GM23338 (cell line): Measurements from ENCODE around the gene ATP8A1. TPM values are rescaled to one million over a fixed set of nuclear protein-coding genes. Genes with fewer than 3 reads are reported as not detected.

ENCODE experiments used
- ATAC-seq: fragments of 200-7000 bp; cut with Tn5 transposase; 3 replicates; pipeline ENCODE4 v1.9.1; 2020
- DNase-seq: peaks from one replicate; pipeline ENCODE4 v3.0.0-alpha.2; 2015; ENCODE audit warnings: low spot score
- H2AFZ ChIP-seq: fragments of 200-600 bp; sonication (generic); 2 replicates; pipeline ENCODE4 v1.8.0; 2016; ENCODE audit warnings: antibody characterized with exemption, mild to moderate bottlenecking, moderate library complexity
- H3F3A ChIP-seq: fragments of 200-600 bp; sonication (generic); replicated peaks from 2 replicates; pipeline ENCODE4 v1.8.0; 2017; ENCODE audit warnings: antibody characterized with exemption, mixed run types, low read depth
- H3K27ac ChIP-seq: fragments of 200-600 bp; sonication (generic); 2 replicates; pipeline ENCODE4 v1.6.1; 2016; ENCODE audit warnings: low read depth
- H3K27me3 ChIP-seq: fragments of 200-600 bp; sonication (generic); 2 replicates; pipeline ENCODE4 v1.8.0; 2016; ENCODE audit warnings: mild to moderate bottlenecking, mixed run types, moderate library complexity; ENCODE audit not compliant: insufficient read depth
- H3K36me3 ChIP-seq: fragments of 200-600 bp; sonication (generic); 2 replicates; pipeline ENCODE4 v1.8.0; 2016; ENCODE audit warnings: mild to moderate bottlenecking; ENCODE audit not compliant: insufficient read depth
- H3K4me1 ChIP-seq: fragments of 200-600 bp; sonication (generic); 2 replicates; pipeline ENCODE4 v1.8.0; 2016; ENCODE audit warnings: mild to moderate bottlenecking, moderate library complexity; ENCODE audit not compliant: insufficient read depth
- H3K4me2 ChIP-seq: fragments of 200-600 bp; sonication (generic); 2 replicates; pipeline ENCODE4 v1.7.1; 2017; ENCODE audit warnings: mixed run types
- H3K4me3 ChIP-seq: fragments of 200-600 bp; sonication (generic); 2 replicates; pipeline ENCODE4 v1.6.1; 2016; ENCODE audit warnings: mixed run types
- H3K79me2 ChIP-seq: fragments of 200-600 bp; sonication (generic); replicated peaks from 2 replicates; pipeline ENCODE4 v1.8.0; 2017; ENCODE audit warnings: mild to moderate bottlenecking; ENCODE audit not compliant: insufficient read depth
- H3K9me2 ChIP-seq: fragments of 200-600 bp; sonication (generic); 2 replicates; pipeline ENCODE4 v1.8.0; 2017; ENCODE audit not compliant: insufficient read depth
- H4K20me1 ChIP-seq: fragments of 200-600 bp; sonication (generic); replicated peaks from 2 replicates; pipeline ENCODE4 v1.8.0; 2017; ENCODE audit warnings: mild to moderate bottlenecking; ENCODE audit not compliant: insufficient read depth
- H3K27ac Mint-ChIP-seq: 2 replicates; pipeline ENCODE4 v1.8.0; 2020; ENCODE audit warnings: inconsistent platforms, mild to moderate bottlenecking, moderate library complexity, mixed read lengths
- H3K27me3 Mint-ChIP-seq: 3 replicates; pipeline ENCODE4 v1.8.0; 2022; ENCODE audit warnings: low read depth, mild to moderate bottlenecking, moderate library complexity, mixed read lengths, inconsistent platforms; ENCODE audit not compliant: insufficient read depth, poor library complexity
- H3K36me3 Mint-ChIP-seq: 3 replicates; pipeline ENCODE4 v1.8.0; 2021; ENCODE audit warnings: low read depth, mild to moderate bottlenecking, inconsistent platforms, moderate library complexity, mixed read lengths
- H3K4me1 Mint-ChIP-seq: 3 replicates; pipeline ENCODE4 v1.8.0; 2020; ENCODE audit warnings: mild to moderate bottlenecking, inconsistent platforms, mixed read lengths
- H3K4me3 Mint-ChIP-seq: 3 replicates; pipeline ENCODE4 v1.8.0; 2021; ENCODE audit warnings: moderate library complexity, mild to moderate bottlenecking, inconsistent platforms, mixed read lengths
- H3K9me3 Mint-ChIP-seq: 3 replicates; pipeline ENCODE4 v1.8.0; 2020; ENCODE audit warnings: moderate library complexity, mild to moderate bottlenecking, inconsistent platforms, mixed read lengths
- CREB1 ChIP-seq: fragments of 250-450 bp; sonication (Bioruptor Pico); IDR thresholded peaks from 2 replicates; pipeline ENCODE4 v1.5.0; 2020; ENCODE audit warnings: low read depth, mild to moderate bottlenecking, moderate library complexity
- CTCF ChIP-seq, 2 experiments: fragments of 200-600 bp in 1 of 2; sonication (generic) in 1 of 2; conservative IDR thresholded peaks; 2 replicates each; pipeline versions ENCODE4 v1.5.1 to v1.6.1; 2016 to 2017; ENCODE audit warnings: antibody characterized with exemption in 2 of 2, low read depth in 2 of 2, mild to moderate bottlenecking in 2 of 2, moderate library complexity in 1 of 2
- ETS1 ChIP-seq: IDR thresholded peaks from 2 replicates; pipeline ENCODE4 v1.6.1; 2016; ENCODE audit warnings: antibody characterized with exemption
- EZH2 ChIP-seq: fragments of 200-600 bp; sonication (generic); IDR thresholded peaks from one replicate; pipeline ENCODE4 v1.8.0; 2017; ENCODE audit warnings: antibody characterized with exemption, mild to moderate bottlenecking, low read depth; ENCODE audit not compliant: unreplicated experiment
- EZH2phosphoT487 ChIP-seq: fragments of 200-600 bp; sonication (generic); IDR thresholded peaks from one replicate; pipeline ENCODE4 v1.8.1; 2018; ENCODE audit warnings: antibody characterized with exemption; ENCODE audit not compliant: unreplicated experiment
- JUNB ChIP-seq: IDR thresholded peaks from one replicate; pipeline ENCODE4 v1.6.1; 2016; ENCODE audit warnings: antibody characterized with exemption; ENCODE audit not compliant: unreplicated experiment
- NANOG ChIP-seq: IDR thresholded peaks from 2 replicates; pipeline ENCODE4 v1.6.1; 2016; ENCODE audit warnings: antibody characterized with exemption, borderline replicate concordance
- POLR2AphosphoS5 ChIP-seq: IDR thresholded peaks from 2 replicates; pipeline ENCODE4 v1.6.1; 2016; ENCODE audit warnings: antibody characterized with exemption, low read depth
- REST ChIP-seq: IDR thresholded peaks from one replicate; pipeline ENCODE4 v1.6.1; 2018; ENCODE audit warnings: antibody characterized with exemption; ENCODE audit not compliant: unreplicated experiment
- STAT1 ChIP-seq: IDR thresholded peaks from one replicate; pipeline ENCODE4 v1.6.1; 2016; ENCODE audit warnings: antibody characterized with exemption; ENCODE audit not compliant: unreplicated experiment
- ZNF114 ChIP-seq: fragments of 250-450 bp; sonication (Bioruptor Pico); IDR thresholded peaks from 2 replicates; pipeline ENCODE4 v1.5.0; 2020; ENCODE audit warnings: mild to moderate bottlenecking, moderate library complexity
- ZNF331 ChIP-seq: fragments of 250-450 bp; sonication (Bioruptor Pico); IDR thresholded peaks from 2 replicates; pipeline ENCODE4 v1.5.0; 2020; ENCODE audit warnings: low read depth, mild to moderate bottlenecking, moderate library complexity
- polyA plus RNA-seq: library from polyadenylated mRNA; unstranded; fragments of >200 nt; fragmentation: Nextera tagmentation; extraction: Ambion mirVana; gene quantifications from 2 replicates; pipeline ENCODE4 v1.2.1, GENCODE V29; 2016
- total RNA-seq: library from RNA; depleted of rRNA; stranded (reverse); fragments of >200 nt; shearing (Covaris generic); gene quantifications from 2 replicates; pipeline ENCODE4 v1.2.3, GENCODE V29; 2014
- TF ChIP-seq, protein P1 (sequence below): fragments of 250-450 bp; sonication (Bioruptor Pico); IDR thresholded peaks from 2 replicates; pipeline ENCODE4 v1.5.0; 2020; ENCODE audit warnings: mild to moderate bottlenecking, moderate library complexity

The ATP8A1 gene
- total and polyA plus RNA-seq, 2 experiments from 2014 or later = 6.8 to 66.3 TPM

- H3K27me3 ChIP-seq = no peaks in the 10 kb centered on the region
- H2AFZ ChIP-seq = peak overlapping the region; percentile 90
- H3K79me2 ChIP-seq = no peaks in the 10 kb centered on the region
- H3K36me3 ChIP-seq = peaks cover 8% of the 10 kb centered on the region; the same call in 1 of the 2 replicates
- Mint-ChIP-seq H3K9me3 (0 out of 3 replicates have a peak, but pooled peaks cover 4% of the 10 kb centered on the region), H3K4me1 (peaks cover 12% of the 10 kb centered on the region), H3K27me3 (no peaks in the 10 kb centered on the region), H3K36me3 (no peaks in the 10 kb centered on the region; the same call in 2 of the 3 replicates), H3K4me3 (no peak overlapping the region), H3K27ac (no peak overlapping the region; the same call in 1 of the 2 replicates)
- no peaks in the 10 kb centered on the region for H4K20me1 ChIP-seq
- H3K4me2 ChIP-seq = no peak overlapping the region
- TF ChIP-seq CREB1 (CRISPR knock-in tag) (no peak), STAT1 (no peak), ZNF331 (CRISPR knock-in tag) (no peak), POLR2AphosphoS5 (no peak), JUNB (no peak), ZNF114 (CRISPR knock-in tag) (no peak), REST (no peak), CTCF (conservative IDR thresholded peaks at IDR 0.05; ENCODE audit: low read depth in 2 of 2) (no peak), EZH2phosphoT487 (no peak), EZH2 (no peak), NANOG (no peak), ETS1 (no peak)
- TF ChIP-seq, protein P1, sequence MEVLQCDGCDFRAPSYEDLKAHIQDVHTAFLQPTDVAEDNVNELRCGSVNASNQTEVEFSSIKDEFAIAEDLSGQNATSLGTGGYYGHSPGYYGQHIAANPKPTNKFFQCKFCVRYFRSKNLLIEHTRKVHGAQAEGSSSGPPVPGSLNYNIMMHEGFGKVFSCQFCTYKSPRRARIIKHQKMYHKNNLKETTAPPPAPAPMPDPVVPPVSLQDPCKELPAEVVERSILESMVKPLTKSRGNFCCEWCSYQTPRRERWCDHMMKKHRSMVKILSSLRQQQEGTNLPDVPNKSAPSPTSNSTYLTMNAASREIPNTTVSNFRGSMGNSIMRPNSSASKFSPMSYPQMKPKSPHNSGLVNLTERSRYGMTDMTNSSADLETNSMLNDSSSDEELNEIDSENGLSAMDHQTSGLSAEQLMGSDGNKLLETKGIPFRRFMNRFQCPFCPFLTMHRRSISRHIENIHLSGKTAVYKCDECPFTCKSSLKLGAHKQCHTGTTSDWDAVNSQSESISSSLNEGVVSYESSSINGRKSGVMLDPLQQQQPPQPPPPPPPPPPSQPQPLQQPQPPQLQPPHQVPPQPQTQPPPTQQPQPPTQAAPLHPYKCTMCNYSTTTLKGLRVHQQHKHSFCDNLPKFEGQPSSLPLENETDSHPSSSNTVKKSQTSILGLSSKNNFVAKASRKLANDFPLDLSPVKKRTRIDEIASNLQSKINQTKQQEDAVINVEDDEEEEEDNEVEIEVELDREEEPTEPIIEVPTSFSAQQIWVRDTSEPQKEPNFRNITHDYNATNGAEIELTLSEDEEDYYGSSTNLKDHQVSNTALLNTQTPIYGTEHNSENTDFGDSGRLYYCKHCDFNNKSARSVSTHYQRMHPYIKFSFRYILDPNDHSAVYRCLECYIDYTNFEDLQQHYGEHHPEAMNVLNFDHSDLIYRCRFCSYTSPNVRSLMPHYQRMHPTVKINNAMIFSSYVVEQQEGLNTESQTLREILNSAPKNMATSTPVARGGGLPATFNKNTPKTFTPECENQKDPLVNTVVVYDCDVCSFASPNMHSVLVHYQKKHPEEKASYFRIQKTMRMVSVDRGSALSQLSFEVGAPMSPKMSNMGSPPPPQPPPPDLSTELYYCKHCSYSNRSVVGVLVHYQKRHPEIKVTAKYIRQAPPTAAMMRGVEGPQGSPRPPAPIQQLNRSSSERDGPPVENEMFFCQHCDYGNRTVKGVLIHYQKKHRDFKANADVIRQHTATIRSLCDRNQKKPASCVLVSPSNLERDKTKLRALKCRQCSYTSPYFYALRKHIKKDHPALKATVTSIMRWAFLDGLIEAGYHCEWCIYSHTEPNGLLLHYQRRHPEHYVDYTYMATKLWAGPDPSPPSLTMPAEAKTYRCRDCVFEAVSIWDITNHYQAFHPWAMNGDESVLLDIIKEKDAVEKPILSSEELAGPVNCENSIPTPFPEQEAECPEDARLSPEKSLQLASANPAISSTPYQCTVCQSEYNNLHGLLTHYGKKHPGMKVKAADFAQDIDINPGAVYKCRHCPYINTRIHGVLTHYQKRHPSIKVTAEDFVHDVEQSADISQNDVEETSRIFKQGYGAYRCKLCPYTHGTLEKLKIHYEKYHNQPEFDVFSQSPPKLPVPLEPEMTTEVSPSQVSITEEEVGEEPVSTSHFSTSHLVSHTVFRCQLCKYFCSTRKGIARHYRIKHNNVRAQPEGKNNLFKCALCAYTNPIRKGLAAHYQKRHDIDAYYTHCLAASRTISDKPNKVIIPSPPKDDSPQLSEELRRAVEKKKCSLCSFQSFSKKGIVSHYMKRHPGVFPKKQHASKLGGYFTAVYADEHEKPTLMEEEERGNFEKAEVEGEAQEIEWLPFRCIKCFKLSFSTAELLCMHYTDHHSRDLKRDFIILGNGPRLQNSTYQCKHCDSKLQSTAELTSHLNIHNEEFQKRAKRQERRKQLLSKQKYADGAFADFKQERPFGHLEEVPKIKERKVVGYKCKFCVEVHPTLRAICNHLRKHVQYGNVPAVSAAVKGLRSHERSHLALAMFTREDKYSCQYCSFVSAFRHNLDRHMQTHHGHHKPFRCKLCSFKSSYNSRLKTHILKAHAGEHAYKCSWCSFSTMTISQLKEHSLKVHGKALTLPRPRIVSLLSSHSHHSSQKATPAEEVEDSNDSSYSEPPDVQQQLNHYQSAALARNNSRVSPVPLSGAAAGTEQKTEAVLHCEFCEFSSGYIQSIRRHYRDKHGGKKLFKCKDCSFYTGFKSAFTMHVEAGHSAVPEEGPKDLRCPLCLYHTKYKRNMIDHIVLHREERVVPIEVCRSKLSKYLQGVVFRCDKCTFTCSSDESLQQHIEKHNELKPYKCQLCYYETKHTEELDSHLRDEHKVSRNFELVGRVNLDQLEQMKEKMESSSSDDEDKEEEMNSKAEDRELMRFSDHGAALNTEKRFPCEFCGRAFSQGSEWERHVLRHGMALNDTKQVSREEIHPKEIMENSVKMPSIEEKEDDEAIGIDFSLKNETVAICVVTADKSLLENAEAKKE (CRISPR knock-in tag) = no peak
- ATAC-seq (no peak), DNase-seq (no peak)
- H3K4me1 ChIP-seq = no peaks in the 10 kb centered on the region
- no peak overlapping the region for H3K4me3 ChIP-seq
- no peaks in the 10 kb centered on the region for H3F3A ChIP-seq
- peaks cover 6% of the 10 kb centered on the region; the same call in 1 of the 2 replicates for H3K9me2 ChIP-seq
- H3K27ac ChIP-seq = no peak overlapping the region
These were observed 19.4 kb upstream of the ATP8A1 start for GRCh38 chr4:42676066-42676951.
